ENCODE measurements around the gene SCT.

Gene SCT

DNA sequence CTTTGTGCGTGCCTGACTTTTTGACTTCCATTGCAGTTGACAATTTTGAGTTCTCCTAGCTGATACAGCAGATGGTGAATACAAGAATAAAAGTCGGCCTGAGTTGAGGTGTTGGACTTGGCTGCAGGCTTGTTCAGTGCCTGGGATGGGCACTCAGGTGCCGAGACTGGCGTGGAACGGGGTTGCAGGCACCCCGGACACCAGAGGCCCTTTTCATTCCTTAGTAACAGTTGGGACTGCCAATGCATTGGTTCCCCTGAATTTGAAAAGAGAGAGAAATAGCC is 49.4 kb downstream of the SCT start:
- no peak for DNase-seq (ENCODE audit: low read depth)
- TF ChIP-seq, protein P1, sequence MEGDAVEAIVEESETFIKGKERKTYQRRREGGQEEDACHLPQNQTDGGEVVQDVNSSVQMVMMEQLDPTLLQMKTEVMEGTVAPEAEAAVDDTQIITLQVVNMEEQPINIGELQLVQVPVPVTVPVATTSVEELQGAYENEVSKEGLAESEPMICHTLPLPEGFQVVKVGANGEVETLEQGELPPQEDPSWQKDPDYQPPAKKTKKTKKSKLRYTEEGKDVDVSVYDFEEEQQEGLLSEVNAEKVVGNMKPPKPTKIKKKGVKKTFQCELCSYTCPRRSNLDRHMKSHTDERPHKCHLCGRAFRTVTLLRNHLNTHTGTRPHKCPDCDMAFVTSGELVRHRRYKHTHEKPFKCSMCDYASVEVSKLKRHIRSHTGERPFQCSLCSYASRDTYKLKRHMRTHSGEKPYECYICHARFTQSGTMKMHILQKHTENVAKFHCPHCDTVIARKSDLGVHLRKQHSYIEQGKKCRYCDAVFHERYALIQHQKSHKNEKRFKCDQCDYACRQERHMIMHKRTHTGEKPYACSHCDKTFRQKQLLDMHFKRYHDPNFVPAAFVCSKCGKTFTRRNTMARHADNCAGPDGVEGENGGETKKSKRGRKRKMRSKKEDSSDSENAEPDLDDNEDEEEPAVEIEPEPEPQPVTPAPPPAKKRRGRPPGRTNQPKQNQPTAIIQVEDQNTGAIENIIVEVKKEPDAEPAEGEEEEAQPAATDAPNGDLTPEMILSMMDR (IDR thresholded peaks at IDR 0.05; ENCODE audit: control insufficient read depth, extremely low read depth, insufficient read depth), result no peak
- peak overlapping the region; percentile 69 for H3K4me3 ChIP-seq (ENCODE audit: low read depth, low read length)

DNA sequence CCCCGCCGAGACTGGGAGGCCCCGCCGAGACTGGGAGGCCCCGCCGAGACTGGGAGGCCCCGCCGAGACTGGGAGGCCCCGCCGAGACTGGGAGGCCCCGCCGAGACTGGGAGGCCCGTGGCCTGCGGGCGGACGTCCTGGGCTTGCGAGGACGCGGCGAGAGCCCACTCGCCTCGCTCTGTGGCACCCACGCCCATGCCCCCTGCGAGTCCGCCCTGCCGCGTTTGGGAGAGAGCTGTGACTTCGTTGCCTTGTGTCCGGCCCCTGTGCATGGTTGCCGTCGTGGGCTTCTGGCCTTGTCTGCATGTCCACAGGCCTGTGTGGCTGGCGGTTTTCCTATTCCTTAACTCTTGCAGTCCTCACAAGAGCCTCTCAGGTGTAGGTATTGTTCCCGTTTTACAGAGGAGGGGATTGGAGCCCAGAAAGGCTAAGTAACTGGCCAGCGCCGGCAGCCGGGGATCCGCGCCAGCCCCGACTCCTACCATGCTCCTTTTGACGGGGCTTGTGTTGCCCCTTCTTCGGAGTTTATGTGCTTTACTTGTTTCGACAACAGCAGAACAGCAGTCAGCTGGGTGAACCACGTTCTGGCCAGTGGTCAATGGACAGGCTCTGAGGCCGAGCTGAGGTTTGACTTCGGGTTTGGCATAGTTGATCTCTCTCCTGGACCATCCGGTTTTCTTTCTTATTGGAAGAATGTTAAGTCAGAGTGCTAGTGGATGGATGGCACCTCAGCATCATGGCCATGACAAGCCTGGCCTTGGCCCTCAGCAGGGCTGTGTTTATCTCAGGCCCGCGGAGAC is 50.0 kb downstream of the SCT start:
- DNase-seq (ENCODE audit: low read depth), result no peak
- TF ChIP-seq, protein P1 (IDR thresholded peaks at IDR 0.05; ENCODE audit: control insufficient read depth, extremely low read depth, insufficient read depth), result no peak
- peak overlapping the region; percentile 69 for H3K4me3 ChIP-seq (ENCODE audit: low read depth, low read length)

All from LNCaP clone FGC (cell line).